A172 (cell line): Measurements from ENCODE around the gene PCDH8. TPM values are rescaled to one million over a fixed set of nuclear protein-coding genes. Genes with fewer than 3 reads are reported as not detected.

Experiments used
- DNase-seq: peaks from one replicate; pipeline ENCODE4 v3.0.0-alpha.2; 2015; ENCODE audit warnings: low spot score
- total RNA-seq: library from RNA; depleted of rRNA; stranded (reverse); fragments of >200 nt; shearing (Covaris generic); gene quantifications from 2 replicates; pipeline ENCODE4 v1.2.3, GENCODE V29; 2014; rRNA removed

PCDH8 gene, protein sequence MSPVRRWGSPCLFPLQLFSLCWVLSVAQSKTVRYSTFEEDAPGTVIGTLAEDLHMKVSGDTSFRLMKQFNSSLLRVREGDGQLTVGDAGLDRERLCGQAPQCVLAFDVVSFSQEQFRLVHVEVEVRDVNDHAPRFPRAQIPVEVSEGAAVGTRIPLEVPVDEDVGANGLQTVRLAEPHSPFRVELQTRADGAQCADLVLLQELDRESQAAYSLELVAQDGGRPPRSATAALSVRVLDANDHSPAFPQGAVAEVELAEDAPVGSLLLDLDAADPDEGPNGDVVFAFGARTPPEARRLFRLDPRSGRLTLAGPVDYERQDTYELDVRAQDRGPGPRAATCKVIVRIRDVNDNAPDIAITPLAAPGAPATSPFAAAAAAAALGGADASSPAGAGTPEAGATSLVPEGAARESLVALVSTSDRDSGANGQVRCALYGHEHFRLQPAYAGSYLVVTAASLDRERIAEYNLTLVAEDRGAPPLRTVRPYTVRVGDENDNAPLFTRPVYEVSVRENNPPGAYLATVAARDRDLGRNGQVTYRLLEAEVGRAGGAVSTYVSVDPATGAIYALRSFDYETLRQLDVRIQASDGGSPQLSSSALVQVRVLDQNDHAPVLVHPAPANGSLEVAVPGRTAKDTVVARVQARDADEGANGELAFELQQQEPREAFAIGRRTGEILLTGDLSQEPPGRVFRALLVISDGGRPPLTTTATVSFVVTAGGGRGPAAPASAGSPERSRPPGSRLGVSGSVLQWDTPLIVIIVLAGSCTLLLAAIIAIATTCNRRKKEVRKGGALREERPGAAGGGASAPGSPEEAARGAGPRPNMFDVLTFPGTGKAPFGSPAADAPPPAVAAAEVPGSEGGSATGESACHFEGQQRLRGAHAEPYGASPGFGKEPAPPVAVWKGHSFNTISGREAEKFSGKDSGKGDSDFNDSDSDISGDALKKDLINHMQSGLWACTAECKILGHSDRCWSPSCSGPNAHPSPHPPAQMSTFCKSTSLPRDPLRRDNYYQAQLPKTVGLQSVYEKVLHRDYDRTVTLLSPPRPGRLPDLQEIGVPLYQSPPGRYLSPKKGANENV
- total RNA-seq = not detected in 2 replicates

DNA sequence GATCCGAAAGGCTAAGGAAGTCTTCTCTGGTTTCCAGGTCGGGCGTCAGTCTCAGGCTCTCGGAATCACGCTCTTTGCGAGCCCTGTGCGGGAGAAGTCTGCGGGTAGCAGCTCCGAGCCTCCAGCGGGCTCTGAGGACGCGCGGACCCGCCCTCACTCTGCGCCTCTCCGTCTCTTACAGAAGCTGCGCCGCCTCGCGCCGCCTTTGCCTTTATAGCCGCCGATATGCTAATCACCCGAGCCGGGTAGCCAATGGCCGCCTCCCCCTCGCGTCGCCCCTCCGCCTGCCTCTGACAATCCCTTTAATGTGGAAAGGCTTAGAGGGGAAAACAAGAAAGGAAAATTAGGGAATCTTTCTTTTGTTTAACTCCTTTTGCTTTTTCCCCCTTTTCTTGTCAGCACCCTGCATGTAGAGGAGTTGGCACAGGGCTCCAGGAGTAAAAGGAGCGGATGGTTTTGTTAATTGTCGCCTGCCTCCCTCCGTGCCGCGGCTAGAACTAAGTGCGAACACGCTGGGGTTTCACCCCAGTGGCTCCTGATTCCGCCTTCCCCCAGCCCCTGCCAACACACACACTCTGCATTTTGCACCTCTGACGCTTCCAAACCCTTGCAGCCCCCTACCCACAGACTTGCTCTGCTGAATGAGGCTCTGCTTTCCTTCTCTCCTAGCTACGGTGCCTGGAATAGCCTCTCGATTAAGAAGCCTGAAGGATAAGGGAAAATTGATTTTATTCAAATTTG lies at the start of gene PCDH8:
Gene PCDH8 (minus strand): TSS at position 186 of the 741 bp plus-strand sequence. CDS start 204 bp downstream, outside the sequence.
- no peak for DNase-seq

DNA sequence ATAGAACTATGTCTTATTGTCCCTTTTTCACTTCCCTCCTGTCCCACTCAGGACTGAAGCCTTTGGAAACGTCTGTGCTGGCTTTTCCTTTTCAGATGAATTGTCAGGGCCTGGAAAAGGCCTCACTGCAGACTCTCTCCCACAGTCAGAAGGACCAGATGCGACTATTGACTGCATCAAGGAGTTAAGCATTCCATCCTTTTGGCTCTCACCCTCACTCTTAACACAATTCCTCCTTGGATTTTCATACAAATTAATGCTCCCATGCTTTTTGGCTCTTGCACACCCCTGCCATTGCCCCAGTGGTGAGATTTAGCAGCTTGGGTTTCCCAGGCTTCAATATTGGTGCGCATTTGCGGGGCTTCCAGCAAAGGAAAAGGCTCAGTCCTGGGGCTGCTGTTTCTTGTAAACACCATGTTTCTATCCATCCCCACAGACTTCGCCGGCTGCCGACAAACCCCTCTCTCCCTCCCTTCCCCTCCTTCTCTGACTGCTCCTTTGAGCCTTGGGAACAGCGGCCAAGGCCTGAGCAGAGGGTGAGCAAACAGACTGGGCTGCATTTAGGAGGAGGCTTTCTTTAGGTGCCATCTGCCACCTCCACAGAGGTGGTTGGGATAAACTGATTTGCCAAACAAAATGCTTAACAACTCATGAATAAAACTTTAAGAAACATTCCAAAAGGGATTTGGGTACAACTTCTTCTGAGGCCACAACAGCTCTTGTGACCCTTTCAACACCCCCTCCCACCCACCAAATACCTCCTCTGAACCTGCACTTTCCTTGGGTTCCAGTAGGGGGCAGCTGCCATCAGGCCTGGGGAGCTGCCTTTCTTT lies 48.6 kb upstream of the PCDH8 start:
- no peak for DNase-seq

DNA sequence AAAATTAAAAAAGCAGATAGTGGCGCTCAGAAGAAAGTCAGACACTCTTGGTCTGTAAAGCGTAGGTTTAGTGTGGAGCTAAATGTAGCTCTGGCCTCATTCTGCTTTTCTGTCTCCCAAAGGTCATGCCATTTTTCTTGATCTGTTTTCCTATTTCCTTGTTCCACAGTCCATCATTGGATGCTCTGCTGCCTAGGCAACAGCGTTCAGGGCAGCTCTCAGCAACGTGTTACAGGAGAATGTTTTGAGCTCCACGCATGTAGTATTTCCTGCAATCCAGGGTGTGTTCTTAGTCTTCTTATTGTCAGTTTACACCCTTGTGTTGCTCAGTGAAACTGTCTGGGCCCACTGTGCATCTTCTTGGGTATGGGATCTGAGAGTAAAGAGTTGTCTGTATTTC lies 46.0 kb upstream of the PCDH8 start:
- no peak for DNase-seq

DNA sequence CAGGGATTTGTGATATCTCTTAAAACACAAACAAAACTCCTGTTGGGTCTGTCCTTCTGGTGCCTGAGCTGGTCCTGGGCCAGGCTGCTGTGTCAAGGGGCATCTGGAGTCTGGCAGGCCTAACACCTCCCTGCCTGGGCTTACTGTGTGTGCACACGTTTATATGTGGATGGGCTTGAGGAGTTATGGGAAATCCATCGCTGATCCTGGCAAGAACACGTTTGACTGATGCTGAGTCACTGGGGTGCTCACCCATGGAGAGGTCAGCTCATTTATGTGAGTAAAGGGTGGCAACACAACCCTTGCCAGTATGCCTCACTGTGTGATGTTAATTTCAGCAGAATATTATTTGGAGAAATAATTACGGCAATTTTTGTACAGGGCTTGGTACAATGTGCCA lies 44.5 kb upstream of the PCDH8 start:
- peak; percentile 8 for DNase-seq

DNA sequence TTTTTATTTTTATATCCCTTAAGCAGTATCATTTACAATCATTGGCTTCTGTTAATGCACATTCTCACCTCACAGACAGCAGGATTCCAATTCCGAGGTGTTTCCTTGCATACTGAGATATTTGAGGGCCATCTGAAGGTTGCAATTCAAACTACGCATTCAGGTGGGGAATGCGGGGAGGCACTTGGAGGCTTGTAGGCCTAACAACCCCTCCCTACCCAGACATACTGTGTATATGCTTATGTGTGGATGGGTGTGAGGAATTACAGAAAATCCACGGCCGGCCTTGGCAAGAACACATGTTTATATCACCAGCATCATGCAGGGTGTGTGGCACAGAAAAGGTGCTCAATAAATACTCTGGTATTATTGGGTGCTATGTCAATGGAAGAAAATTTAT lies 43.3 kb upstream of the PCDH8 start:
- no peak for DNase-seq

DNA sequence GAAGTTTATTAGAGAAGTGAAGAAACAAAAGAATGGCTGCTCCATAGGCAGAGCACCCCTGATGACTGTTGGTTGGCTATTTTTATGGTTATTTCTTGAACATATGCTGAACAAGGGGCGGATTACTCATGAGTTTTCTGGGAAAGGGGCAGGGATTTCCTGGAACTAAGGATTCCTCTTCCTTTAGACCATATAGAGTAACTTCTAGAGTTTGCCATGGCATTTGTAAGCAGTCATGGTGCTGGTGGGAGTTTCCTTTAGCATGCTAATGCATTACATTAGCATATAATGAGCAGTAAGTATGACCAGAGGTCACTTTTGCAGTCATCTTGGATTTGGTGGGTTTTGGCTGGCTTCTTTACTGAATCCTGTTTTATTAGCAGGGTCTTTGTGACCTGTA lies 38.7 kb upstream of the PCDH8 start:
- DNase-seq = no peak

DNA sequence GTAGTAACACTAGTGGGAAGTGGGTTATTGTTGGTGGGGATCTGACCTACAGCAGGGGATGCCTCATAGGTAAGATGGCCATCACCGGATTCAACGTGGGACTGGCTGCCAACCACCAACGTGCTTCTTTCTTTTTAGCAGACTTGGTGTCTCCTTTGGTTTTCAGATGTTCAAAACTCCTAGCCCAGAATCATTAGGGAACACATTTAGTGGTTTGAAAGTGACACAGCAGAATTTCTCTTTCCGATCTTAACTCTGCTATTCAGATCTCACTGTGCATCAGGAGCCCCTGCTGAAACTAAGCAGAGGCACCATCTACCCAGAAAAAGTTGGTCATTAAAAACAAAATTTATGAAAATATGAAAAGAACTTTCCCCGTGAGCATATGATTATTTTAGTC lies 36.7 kb upstream of the PCDH8 start:
- DNase-seq = no peak

DNA sequence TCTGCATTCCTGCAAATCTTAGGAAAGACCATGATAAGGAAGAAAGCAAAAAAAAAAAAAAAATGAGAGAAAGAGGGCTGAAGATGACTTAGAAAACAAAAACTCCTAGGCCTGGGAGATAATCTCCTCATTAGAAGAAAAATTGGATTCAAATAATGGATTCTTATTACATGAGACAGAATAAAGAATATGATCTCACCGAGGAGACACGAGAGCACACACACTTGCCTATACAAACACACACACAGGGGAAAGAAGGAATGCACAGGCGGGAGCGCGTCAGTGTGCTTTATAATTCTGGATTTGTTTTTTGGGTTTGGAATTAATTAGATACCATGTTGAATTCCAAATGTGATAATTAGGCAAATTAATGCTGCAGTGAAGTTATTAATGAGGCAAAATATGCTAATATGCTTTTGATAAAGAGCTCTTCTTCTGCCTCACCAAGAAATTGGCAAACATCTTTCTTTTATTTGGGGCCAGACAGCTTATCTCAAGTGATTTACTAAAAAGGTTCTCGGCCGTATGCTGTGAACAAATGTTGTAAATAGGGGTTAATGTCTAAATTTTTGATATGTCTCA lies 36.1 kb upstream of the PCDH8 start:
- DNase-seq = no peak

DNA sequence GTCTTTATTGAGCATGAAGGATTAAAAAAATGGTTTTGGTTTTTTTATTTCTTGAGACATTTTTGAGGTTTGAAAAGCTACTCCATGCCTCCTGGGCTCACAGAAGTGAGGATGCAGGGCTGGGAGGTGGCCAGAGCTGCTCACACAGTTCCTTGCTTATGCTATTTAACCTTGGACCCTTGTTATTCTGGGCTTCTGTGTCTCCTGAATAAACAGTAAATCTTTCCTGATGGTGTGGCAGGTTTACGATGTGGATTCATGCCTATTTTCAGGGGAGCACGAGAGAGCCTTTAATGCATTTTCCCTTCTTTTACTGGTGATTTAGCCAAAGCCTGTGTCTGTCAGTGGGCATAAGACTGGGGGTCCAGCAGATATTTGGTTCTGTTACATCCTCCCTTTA lies 34.3 kb upstream of the PCDH8 start:
- DNase-seq = no peak

DNA sequence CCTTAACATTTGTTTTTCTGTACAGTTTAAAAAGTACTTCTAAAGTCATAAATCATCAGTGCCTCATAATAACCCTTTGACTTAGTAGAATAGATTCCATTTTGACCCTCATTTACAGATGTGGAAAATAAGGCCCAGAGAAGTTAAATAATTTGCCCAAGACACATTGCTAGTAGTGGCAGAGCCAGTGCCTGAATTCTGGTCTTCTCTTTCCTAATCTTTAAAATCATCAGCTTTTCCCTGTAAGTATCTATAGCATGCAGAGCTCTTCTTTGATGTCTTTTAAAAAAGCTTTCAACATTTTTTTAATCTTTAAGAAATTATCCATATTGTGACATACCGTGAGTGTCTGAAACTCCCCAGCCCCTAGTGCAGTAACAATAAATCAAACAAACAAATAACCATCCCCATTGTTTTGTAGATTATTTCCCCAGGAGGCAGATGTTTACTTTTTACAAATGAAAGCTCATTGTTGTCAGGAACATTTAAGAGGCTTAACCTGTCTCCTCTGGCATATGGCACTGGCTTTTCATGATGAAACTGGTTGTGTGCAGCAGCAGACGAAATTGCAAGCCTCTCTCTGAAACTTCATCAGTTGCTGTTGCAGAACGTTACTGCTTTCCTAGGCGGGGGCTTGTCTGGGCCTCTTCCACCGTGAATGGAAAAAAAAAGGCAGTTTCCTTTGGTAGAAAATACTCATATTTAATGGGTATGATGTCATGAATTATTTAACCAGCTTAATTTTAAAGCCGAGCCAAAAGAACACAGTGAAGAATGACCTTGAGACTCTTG lies 31.7 kb upstream of the PCDH8 start:
- DNase-seq = no peak

DNA sequence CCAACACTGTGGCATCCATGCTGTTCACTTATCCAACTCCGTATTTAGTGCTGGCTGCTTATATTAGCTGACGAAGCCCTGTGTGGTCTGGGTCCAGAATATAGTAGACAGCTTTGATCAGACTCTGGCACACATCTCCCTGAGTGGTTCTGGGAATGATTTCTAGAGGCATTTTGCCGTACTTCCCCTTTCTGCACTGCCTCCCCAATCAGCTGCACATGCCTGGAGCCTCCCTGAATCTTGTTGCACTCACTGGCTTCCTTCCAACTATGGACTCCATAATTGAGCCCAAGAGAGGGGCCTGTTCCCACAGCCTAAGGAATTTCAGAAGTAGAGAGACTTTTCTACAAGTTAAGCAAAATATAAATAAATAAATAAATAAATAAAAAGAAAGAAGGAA lies 30.4 kb upstream of the PCDH8 start:
- DNase-seq = no peak

DNA sequence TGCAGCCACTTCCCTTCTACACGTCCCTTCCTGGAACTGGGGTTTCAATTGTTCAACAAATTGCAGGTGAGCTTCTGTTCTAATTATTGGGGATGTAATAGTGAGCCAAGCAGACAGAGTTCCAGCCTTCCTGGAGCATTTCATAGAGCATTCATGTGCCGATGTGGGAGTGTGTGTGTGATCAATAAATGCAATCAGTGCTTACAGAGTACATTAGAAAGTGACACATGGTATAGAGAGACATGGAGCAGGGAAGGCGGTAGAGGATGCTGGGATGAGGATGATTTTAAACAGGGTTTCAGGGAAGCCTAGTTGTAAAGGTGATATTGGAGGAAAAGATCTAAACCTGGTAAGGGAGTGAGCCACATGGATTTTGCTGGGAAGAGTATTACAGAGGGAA lies 21.7 kb upstream of the PCDH8 start:
- no peak for DNase-seq

DNA sequence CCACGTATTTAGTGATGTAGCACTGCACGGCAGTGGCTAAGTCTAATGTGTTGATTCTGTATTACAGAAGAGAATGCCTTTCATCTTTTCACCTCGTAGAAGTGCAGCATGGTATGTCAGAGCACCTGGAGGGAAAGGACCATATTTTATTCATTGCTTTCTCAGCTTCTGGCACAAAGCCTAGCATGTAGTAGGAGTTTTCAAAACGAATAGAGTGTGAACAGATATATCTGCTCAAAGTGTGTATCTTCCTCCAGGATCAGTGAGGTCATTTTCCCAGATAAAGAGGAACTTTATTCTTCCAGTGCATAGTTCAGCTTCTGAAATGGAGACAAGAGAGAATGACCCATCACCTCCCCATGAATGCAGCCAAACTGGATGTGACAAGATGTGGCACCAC lies 21.2 kb upstream of the PCDH8 start:
- no peak for DNase-seq

DNA sequence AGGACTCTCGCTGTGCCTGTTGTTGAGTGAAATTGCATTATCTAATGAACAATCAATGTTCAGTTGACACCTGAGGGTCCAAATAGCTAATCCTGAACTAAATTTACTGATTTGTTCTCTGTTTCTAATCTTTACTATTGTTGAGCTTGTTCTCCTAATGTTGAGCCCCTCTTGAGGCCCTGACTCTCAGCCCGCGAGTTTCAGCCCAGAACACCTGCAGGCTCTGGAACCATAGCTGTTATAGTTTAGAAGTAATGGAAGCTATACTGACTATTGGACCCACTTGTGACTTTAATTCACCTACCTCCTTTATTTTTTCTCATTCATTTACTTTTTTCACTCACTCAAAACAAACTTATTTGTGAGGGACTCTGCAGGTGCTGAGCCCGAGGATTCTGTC lies 20.6 kb upstream of the PCDH8 start:
- DNase-seq = no peak

DNA sequence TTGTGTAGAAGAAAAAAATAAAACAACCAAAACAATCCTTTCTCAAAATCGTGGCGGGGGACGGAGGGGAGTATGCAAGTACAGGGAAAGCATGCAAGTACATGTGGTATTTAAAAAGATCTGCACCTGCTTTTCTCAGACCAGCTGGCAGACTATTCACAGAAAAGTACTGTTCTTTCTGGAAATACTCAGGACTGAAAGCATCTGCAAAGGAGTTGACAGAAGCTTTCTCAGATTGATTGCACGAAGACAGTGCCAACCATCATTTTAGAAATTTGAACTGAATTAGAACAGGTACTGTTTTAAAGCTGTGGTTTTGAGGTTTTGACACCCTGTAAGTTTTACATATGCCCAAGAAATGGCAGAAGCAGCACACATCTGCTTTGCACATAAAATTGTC lies 19.8 kb upstream of the PCDH8 start:
- DNase-seq = no peak

DNA sequence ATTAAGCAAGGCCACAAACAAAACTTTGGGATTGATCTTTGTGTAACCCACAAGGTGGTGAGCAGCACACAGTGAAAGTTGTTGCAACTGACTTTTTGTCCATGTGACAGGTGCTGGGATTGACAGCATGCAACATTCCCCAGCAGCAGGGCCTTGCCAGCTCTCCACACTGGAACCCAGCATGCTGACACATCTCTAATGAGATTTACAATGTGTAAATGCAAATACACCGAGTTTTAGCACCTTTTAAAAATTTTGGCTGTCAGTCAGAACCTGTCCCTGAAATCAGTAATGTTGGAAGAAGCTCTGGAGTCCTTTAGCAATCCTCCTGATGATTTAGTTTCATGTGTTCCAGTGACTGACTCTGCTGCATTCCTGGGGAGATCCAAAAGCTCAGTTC lies 16.5 kb upstream of the PCDH8 start:
- no peak for DNase-seq

DNA sequence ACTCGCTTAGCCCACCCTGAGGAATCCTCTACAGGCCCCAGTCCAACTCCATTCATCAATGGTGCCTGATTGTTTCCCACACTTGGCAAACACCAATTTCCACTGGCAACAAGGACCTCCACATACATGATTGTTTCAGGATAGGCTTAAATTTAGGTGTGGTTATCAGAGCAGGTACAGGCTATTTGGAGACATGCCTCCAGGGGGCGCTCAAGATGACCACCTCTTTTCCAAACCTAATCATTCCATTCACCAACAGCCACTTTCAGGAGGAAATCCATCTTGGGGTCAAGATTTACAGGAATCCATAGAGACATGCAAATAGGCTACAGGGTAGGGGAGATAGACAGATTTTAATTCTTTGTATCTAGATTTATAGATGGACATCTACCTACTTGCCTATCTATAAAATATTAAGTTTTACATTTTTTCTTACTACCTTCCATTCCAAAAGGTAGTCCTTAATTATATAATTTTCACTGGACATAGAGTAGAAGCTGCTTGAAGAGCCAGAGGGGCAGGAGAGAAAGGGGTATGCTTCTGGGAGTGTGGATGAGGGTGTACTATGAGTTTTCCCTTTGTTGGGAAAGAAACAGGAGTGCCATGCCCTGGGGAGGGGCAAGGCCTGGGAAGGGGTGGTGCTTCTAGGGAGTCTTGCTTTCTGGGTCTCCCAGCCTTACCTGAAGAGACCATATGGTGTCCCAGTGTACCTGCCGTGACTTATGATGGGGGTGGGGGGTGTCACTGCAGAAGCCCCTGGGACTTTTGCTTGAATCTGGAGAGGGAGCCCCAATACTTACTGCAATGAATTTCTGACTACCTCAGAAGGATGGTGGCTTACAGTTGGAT lies 14.1 kb upstream of the PCDH8 start:
- peak; percentile 23 for DNase-seq

DNA sequence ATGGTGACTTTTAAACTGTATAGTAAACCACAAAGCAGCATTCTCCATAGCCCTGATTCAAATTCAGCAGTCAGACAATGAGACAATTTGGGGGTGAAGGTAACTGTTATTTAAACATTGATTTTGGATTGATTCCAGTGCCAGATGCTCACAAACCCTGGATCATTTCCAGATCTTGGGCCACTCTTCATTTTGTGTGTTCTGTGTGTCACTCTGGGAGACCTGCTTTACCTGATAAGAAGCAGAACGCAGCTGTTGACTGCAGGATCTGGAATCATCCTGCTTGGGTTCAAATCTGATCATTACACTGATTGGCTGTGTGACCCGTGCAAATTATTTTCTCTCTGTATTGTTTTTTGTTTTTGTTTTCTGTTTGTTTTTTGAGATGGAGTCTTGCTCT lies 4.0 kb upstream of the PCDH8 start:
- no peak for DNase-seq
